Activated T-cell treated with anti-CD3 and anti-CD28 coated beads for 24 hours (primary cell): Measurements from ENCODE around the gene POLR2A.
"Not testable (repeated sequence)": the region's sequence is repeated elsewhere in the genome, so short reads cannot be mapped to it uniquely, and the experiment has no call there.

ENCODE experiments used
- DNase-seq: peaks from one replicate; pipeline ENCODE4 v3.0.0-alpha.2; 2020; ENCODE audit warnings: low read depth

The POLR2A gene

DNA sequence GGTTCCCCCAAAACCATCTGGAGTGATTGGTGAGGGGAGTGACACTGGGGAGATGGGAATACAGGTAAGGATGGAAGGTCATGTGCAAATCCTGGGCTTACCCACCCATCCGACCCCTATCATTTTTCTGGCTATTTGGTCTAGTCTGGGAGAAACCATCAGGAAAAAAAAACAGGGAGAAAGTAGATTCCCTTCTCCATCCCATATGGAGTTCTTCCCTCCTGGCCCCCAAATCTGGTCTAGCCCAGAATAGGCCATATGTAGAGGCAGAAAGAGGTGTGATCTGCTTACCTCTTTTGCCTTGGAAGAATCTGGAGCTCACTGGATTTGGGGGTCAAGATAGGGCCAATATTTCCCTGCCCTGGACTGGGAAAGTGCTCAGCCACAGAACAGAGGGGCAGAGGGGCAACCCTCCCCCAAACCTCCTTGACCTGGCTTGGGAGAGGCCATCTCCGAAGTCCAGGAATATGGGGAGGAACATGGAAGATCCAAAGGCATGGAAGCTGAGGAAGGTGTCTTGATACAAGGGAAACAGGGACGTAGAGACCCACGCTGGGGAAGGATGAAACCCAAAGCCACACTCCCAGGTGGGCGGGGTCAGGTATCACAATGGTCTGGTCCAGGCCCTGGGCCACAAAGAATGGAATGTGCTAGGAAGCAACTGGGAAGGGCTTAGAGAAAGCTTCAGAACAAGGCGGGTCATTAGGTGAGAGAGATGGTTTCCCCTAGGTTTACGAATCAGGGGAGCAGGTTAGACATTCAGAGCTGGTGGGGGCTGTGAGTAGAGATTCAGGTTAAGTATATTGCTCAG is 23.1 kb upstream of the POLR2A start:
- DNase-seq: no peak

DNA sequence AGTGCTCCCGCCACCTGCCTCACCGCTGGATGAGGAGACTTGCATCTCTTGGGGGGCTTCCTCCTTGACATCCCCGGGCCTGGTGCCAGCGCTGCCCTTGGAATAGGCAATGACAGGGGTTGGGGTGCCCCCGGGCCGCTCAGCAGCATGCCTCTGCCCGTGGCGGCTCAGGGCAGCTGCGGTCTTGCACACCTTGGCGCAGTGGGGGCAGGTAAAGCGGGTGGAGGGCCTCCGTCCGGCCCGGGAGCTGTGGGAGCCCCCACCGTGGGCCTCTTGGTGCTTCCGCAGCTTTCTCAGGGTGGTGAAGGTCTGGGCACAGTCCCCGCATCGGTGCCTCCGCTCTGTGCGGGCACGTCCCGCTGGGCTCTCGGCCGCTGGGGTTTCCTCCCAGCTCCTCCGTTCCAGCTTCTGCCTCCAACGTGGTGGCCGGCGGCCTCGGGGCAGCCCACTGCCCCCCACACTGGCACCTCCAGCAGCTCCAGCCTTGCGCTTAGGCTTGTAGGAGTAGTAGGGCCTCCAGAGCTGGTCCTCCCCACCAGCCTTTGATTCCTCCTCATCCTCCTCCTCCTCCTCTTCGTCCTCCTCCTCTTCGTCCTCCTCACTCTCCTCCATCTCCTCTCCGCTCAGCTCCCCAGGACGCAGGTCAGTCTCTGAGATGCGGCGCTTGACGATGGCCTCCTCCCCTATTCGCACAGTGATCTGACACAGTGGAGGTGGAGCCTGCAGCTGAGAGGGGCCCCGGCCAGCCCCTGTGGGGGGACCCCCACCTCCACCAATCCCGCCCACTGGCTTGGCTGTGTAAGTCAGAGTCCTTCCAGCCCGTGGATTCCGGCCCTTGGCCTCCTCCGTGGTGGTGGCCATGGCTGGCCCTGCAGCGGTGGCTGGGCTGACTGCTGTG is 21.4 kb upstream of the POLR2A start:
- no peak for DNase-seq

DNA sequence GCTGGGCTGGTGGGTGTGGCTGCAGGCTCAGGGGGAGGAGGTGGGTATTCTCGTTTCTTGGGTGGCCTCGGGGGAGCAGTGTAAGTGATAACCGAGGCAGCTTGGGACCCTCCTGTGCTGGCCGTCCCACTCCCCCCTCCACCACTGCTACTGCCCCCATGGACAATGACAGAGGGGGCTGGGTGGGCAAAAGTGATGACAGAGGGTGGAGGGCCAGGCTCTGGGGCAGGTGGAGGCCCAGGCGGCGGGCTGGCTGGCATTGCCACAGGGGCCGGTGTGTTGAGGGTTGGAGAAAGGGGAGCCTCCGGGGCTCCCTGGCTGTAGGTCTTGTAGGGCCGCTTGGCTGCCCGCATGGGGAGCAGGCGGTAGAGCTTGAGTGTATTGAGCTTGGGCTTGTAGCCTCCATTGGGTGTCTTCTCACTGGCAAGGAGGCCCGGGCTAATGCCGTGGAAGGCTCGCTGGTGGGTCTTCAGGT is 20.8 kb upstream of the POLR2A start:
- DNase-seq: no peak

DNA sequence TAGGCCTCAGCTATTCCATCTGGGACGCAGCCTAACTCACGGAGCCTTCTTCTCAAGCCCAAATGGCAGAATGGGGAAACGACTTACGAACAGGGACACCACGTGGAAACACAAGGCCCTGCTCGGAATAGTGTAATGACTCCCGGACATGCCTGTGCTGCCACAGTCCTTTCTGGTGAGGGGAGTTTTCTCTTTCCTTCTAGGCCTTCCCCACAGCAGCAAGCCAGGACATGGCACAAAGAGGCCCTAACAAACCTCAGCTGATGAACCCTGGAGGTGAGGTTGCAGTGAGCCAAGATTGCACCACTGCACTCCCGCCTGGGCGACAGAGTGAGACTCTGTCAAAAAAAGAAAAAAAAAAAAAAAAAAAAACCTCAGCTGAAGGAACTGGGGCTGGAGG is 20.1 kb upstream of the POLR2A start:
- DNase-seq: no peak

DNA sequence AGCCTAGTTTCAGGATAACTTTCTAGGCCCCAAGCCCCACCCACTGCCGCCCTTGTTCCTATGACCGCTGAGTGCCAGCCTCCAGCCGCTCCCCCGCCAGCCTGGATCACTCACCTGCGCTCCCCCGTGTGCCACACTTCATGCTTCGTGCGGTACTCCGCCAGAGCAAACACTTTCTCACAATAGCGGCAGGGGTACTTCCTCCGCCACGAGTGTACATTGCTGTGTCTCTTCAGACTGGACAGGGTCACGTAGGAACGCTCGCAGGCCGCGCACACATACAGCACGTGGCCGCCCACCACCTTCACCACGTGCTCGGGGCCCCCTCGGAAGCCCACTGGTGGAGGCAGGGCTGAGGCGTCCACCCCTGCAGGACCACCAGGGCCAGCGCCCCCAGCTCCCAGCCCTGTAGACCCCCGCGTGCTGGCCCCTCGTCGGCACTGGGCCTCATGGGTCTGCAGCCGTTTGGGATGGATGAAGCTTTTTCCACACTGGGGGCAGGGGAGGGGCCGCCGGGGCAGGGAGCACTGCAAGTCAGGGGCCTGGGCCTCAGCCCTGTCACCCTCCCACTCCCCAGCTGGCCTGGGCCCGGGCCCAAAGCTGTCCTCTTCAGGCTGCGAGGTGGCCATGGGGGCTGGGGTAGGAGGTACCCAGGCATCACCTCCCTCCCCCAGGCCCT is 18.4 kb upstream of the POLR2A start:
- no peak for DNase-seq

DNA sequence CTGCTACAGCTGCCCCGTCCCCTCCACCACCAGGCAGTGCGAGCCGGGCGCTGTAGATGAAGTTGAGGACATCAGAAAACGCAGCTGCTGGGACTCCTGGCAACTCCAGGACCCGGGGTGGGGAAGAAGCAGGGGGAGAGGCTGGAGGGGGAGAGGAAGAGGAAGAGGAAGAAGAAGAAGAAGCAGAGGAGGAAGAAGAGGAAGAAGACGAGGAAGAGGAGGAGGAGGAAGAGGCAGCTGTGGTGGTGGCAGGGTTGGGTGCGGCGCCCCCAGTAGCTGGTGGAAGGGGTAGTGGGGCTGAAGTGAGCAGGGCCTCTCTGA is 17.9 kb upstream of the POLR2A start:
- DNase-seq: no peak

DNA sequence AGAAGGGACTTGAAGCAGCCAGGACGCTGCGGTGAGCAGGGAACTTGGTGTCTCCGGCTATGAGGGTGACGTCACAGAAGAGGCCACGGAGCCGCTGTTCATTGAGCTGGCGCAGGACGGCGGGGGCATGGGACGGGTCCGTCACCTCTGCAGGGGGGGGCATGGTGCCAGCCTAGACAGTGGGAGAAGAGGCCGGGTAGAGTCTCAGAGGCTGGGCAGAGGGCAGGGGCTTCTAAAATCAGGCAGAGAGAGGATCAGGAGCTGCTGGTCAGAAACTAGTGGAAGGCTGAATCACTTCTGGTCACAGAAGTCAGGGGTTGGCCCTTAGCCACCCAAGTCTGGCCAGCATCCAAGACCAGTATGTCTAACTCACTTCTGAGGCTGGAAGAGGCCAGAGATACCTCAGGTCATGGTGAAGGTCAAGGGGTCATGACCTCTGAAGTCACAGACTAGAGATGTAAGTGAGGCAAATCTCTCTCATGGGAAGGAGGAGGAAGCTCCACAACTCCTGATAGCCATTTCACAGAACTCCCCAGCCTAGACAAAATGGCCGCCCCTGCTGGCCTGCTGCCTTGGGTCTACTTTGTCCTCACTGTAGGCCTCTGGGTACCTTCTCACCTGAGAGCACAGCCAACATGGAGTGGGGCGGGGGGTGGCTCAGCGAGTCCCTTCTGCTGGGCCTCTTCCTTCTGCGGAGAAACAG is 17.4 kb upstream of the POLR2A start:
- no peak for DNase-seq

DNA sequence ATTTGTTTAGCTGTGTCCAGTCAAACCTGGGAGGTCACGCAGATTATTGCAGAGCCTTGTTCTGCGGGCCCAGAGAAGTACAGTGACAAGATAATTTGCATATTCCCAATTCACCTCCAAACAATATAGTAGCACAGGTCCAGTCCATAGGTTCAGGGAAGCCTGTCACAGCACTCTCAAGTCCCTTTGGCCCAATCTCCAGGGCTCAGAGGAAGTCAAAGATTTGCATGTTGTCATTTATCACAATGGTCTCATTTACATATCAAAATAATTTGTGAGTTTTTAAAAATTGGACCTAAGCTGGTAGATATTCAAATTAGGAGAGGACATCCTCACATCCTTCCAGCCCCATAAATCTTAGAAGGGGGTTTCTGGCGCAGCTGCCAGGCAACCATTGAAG is 16.7 kb upstream of the POLR2A start:
- DNase-seq: no peak

DNA sequence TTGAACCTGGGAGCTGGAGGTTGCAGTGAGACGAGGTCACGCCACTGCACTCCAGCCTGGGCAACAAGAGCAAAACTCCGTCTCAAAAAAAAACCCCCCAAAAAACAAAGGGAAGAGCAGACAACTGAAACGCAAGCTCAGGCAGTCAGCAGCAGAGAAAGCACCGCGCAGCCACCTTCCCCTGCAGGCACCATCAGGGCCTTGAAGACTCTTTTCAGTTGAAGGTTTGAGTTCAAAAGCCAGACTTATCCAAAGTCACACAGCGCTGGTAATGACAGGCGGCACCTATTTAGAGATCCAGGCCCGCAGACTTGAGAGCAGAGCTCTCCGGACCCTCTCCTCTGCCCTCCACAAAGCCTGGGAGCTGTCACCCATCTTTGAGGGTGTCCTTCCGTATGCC is 15.9 kb upstream of the POLR2A start:
- DNase-seq: no peak

DNA sequence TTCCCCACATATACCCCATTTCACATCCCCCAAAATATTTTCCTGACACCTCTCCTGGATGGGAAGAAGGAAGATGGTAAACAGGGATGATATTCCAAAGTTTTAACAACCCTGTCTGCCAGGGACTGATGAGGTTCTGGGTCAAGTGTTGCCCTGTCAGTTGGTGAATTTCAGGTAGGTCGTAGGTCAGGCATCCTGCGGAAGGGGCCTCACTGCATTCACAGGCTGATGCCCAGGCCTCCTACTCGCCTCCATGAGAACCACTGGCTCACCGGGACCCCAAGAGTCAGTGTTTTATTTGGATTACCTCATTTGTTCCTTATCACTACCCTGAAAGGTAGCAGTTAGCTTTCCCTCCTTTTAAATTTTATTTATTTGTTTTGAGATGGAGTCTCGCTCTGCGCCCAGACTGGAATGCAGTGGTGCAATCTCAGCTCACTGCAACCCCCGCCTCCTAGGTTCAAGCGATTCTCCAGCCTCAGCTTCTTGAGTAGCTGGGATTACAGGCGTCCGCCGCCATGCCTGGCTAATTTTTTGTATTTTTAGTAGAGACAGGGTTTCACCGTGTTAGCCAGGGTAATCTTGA is 15.3 kb upstream of the POLR2A start:
- no peak for DNase-seq

DNA sequence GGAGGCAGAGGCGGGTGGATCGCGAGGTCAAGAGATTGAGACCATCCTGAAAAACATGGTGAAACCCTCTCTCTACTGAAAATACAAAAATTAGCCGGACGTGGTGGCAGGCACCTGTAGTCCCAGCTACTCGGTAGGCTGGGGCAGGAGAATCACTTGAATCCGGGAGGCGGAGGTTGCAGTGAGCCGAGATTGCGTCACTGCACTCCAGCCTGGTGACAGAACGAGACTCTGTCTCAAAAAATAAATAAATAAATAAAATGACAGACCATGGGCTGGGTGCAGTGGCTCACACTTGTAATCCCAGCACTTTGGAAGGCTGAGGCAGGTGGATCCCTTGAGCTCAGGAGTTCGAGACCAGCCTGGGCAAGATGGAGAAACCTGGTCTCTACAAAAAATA is 14.3 kb upstream of the POLR2A start:
- DNase-seq: not testable (repeated sequence)

DNA sequence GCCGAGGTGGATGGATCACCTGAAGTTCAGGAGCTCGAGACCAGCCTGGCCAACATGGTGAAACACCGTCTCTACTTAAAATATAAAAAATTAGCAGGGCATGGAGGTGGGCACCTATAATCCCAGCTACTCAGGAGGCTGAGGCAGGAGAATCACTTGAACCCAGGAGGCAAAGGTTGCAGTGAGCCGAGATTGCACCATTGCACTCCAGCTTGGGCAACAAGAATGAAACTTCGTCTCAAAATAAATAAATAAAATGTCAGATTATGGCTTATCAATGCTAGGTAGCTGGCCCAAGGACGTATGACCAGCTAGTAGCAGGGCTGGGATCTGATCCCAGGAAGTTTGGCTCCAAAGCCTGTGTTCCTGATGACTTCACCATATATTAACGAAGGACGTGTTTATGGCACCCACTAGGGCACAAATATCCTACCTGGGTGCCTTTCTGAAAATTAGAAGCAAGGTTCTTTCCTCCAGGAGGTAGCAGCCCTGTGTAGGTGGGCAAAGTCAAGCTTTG is 13.7 kb upstream of the POLR2A start:
- DNase-seq: not testable (repeated sequence)

DNA sequence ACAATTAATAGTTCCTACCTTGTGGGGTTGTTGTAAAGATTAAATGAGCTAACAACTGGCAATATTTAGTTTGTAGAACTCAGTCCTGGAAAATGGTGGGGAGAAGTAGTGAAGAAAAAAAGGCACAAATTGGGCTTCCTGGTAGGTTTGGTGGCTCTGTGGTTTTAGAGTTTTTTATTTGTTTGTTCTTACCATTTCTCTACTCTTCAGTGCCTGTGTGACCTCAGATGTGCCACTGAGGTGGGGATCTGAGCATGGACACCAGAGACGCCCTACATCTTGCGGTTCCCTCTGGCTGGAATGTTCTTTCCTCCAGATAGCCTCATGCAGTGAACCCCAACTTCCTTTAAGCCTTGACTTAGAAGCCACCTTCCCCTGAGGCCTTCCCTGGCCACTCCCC is 12.4 kb upstream of the POLR2A start:
- no peak for DNase-seq

DNA sequence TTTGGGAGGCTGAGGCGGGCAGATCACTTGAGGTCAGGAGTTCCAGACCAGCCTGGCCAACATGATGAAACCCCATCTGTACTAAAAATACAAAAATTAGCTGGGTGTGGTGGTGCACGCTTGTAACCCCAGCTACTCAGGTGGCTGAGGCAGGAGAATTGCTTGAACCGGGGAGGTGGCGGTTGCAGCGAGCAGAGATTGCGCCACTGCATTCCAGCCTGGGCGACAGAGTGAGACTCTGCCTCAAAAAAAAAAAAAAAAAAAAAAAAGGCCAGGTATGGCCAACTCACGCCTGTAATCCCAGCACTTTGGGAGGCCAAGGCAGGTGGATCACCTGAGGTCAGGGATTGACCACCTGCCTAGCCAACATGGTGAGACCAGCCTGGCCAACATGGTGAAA is 9.4 kb upstream of the POLR2A start:
- DNase-seq: not testable (repeated sequence)

DNA sequence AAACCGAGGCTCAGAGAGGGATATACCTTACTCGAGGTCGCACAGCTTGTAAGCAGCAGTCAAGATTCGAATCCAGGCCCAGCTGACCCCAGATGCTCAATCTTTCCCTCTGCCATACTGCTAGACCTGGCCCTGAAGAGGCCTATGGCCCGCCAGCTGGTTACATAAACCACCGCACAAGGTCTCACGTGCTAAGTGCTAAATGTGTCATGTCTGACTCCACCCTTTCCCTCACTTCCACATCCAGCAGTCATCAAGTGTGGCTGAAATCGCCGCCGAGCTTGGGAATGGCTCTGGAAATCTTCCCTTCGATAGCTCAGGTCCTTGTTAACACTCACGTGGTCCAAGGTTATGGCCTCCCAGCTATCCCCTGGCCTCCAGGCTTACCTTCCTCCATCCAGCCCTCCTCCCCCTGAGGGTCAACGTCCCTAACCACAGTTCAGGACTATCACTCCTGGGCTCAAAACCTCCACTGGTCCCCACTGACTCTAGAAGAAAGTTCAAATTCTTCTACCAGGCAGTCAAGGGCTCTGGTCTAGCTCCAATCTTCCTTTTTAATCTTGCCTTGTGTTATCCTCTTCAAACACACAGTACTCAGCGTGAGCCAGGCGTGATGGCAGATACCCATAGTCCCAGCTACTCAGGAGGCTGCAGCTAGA is 8.3 kb upstream of the POLR2A start:
- no peak for DNase-seq

DNA sequence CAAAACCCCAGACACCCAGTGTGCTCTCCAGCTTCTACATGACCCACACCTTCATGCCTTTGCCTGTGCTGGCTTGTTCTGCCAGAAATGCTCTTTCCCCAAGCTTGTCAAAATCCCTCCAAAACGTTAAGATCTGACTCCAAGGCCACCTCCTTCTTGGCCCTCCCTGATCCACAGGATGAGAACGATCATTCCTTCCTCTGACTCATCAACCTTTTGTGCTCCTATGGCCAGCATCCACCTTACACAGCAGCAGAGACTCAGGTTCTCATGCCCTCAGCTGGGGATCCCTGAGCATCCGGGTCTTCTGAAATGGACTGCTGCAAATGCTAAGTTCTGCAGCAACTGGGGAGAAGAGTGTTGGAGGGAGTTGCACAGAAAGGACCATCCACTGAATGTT is 7.7 kb upstream of the POLR2A start:
- DNase-seq: no peak

DNA sequence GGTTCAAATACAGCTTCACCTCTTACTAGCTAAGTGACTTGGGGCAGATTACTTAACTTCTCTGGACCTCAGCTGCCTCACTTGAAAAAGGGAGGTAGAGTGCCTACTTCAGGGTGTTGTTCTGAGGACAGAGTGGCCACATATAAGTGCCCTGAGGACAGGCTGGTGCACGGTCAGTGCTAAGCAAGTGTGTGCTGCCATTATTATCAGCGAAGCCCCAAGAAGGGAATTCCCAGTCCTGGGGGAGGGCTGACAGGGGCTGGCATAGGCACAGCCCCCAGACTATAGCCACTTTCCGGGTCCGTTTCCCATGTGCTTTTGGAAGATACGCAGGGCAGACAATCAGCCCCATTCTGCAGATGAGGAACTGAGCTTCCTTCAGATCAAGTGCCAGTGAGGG is 7.2 kb upstream of the POLR2A start:
- DNase-seq: no peak

DNA sequence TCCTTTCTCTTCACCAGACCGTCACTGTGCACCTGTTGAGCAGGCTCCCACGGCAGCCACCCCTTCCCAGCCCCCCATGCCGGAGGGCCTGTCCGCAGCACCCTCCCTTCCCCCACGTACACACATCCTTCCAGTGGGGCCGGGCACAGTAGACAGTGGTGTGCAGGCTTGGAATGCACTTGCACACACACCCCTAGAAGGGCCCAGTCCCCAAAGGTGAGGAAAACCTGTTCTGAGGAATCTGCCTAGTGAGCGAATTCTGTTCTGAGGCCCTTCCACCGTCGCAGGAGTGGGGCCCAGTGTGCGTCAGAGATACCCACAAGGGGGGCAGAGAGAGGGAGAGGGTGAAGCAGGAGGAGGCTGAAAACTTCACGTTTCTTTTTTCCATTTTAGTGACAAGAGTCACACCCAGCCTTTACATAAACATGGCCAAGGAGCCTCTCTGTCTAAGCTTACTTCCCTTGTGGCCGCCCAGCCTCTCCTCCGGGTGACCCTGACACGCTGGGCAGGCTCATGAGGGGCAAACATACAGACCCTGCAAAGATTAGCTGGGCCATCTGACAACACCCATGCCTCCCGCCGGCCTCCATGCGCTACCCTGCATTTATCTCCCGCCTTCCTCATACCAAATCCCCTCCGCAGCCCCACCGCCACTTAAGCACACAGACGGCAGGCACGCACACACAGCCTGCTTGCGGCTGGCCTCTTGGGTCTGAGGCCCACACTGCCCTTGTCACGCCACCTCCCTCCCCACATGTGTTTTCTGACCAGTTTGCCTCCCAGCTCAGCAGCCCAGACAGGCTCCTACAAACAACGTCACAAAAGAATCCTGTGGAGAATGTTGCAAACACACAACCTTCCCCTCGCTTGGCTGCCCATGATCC is 6.5 kb upstream of the POLR2A start:
- DNase-seq: no peak

DNA sequence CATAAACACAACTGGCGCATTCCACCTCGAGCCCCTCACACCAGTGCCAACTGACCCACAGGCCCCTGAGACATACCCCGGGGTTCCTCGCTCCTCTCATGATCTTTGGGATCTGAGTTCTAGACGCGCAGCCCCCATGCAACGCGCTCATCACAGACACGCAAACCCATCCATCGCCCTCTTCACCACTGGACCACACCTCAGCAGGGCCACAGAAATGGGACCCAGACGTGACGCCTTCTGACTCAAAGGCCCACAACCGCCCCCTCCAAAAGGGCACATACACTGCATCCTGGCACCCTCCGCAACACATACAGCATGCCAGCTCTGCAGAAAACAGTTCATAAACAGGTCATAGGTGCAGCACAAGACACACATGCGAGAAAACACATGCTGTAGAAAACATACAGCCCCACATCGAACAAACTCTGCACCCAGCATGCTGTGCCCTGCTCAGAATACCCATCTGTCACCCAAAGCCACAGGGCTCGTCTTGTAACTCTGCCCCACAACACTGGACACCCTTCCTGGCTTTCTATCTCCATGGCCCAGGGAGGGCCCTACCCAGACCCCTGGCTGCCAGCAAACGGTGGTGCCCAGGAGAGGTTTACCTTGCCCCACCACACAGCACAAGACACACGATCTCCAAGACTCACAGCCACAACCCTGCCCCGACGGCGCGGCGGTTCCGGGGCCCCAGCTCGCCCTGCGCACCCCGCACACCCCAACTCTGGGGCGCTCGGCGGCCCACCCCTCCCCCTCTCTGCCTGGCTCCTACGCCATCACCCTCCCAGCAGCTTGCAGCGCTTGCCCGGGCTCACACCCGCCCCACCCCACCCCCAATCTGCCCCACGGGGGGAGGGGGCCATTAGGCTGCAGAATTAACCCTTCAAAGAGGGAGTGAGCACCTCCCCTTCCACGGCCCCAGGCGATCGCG is 5.6 kb upstream of the POLR2A start:
- peak; percentile 34 for DNase-seq
